HEK293 (cell line): Measurements from ENCODE around the gene PAQR5.

ENCODE experiments used
- CTCF ChIA-PET: fragments of 350-600 bp; formaldehyde crosslinking; extraction: SDS; loops from one replicate; lab custom pipeline; 2021; ENCODE audit warnings: antibody characterized with exemption; lab: Yijun Ruan, JAX
- POLR2A ChIA-PET: fragments of 300-600 bp; formaldehyde crosslinking; extraction: SDS; loops from one replicate; lab custom pipeline; 2020; ENCODE audit warnings: antibody characterized with exemption, inconsistent platforms; lab: Yijun Ruan, JAX
- H3K27ac ChIP-seq: fragments of 200-500 bp; sonication (Bioruptor generic); 2 replicates; pipeline ENCODE4 v1.5.1; 2014; ENCODE audit warnings: low read depth, low read length, control low read depth, inconsistent platforms; ENCODE audit errors: extremely low read depth
- H3K36me3 ChIP-seq, 2 experiments: fragments of 200-500 bp in 1 of 2; sonication (Bioruptor generic) in 1 of 2; 1 replicate in 1 of 2; 2 replicates in 1 of 2; pipeline ENCODE4 v1.5.1; 2014 to 2017; ENCODE audit warnings: inconsistent platforms in 2 of 2, low read length in 2 of 2; ENCODE audit not compliant: control insufficient read depth in 2 of 2, insufficient read depth in 1 of 2
- H3K4me1 ChIP-seq: fragments of 200-500 bp; sonication (Bioruptor generic); 2 replicates; pipeline ENCODE4 v1.5.1; 2014; ENCODE audit warnings: mild to moderate bottlenecking, low read length, inconsistent platforms; ENCODE audit not compliant: control insufficient read depth, insufficient read depth
- H3K4me3 ChIP-seq: 2 replicates; pipeline ENCODE4 v1.5.1; 2011; ENCODE audit warnings: low read depth, mild to moderate bottlenecking, control low read depth, low read length, moderate library complexity
- H3K9me3 ChIP-seq: fragments of 200-500 bp; sonication (Bioruptor generic); 2 replicates; pipeline ENCODE4 v1.5.1; 2014; ENCODE audit warnings: low read depth, low read length, inconsistent platforms; ENCODE audit not compliant: control insufficient read depth, insufficient read depth
- OVOL3 ChIP-seq: fragments of 450-650 bp; formaldehyde crosslinking; IDR thresholded peaks from 2 replicates; pipeline ENCODE4 v1.5.1; 2016; ENCODE audit warnings: missing biosample characterization, missing genetic modification characterization
- SETDB1 ChIP-seq: IDR thresholded peaks from one replicate; pipeline ENCODE4 v1.6.1; 2017; ENCODE audit warnings: mild to moderate bottlenecking, low read length, moderate library complexity, mixed read lengths; ENCODE audit not compliant: insufficient read length
- SP3 ChIP-seq: fragments of 450-650 bp; formaldehyde crosslinking; IDR thresholded peaks from 2 replicates; pipeline ENCODE4 v1.5.1; 2016; ENCODE audit warnings: missing biosample characterization, missing genetic modification characterization
- ZBTB17 ChIP-seq: fragments of 450-650 bp; formaldehyde crosslinking; IDR thresholded peaks from 2 replicates; pipeline ENCODE4 v1.5.1; 2016; ENCODE audit warnings: missing biosample characterization, missing genetic modification characterization
- ZFP37 ChIP-seq: fragments of 450-650 bp; formaldehyde crosslinking; IDR thresholded peaks from 2 replicates; pipeline ENCODE4 v1.5.1; 2016; ENCODE audit warnings: missing biosample characterization, missing genetic modification characterization
- ZNF112 ChIP-seq: fragments of 450-650 bp; formaldehyde crosslinking; IDR thresholded peaks from 2 replicates; pipeline ENCODE4 v1.5.0; 2017; ENCODE audit warnings: missing biosample characterization, missing genetic modification characterization
- ZNF132 ChIP-seq: fragments of 450-650 bp; formaldehyde crosslinking; IDR thresholded peaks from 2 replicates; pipeline ENCODE4 v1.5.1; 2017; ENCODE audit warnings: missing biosample characterization, missing genetic modification characterization, borderline replicate concordance
- ZNF138 ChIP-seq: fragments of 450-650 bp; formaldehyde crosslinking; IDR thresholded peaks from 2 replicates; pipeline ENCODE4 v1.5.1; 2016; ENCODE audit warnings: missing biosample characterization, missing genetic modification characterization, borderline replicate concordance
- ZNF175 ChIP-seq: fragments of 450-650 bp; formaldehyde crosslinking; IDR thresholded peaks from 2 replicates; pipeline ENCODE4 v1.5.1; 2016; ENCODE audit warnings: missing biosample characterization, missing genetic modification characterization
- ZNF2 ChIP-seq: fragments of 450-650 bp; formaldehyde crosslinking; IDR thresholded peaks from 2 replicates; pipeline ENCODE4 v1.5.1; 2016; ENCODE audit warnings: missing biosample characterization, missing genetic modification characterization
- ZNF221 ChIP-seq: fragments of 450-650 bp; formaldehyde crosslinking; IDR thresholded peaks from 2 replicates; pipeline ENCODE4 v1.5.1; 2017; ENCODE audit warnings: missing biosample characterization, missing genetic modification characterization, borderline replicate concordance
- ZNF23 ChIP-seq: fragments of 450-650 bp; formaldehyde crosslinking; IDR thresholded peaks from 2 replicates; pipeline ENCODE4 v1.5.1; 2016; ENCODE audit warnings: missing biosample characterization, missing genetic modification characterization, borderline replicate concordance
- ZNF354C ChIP-seq: fragments of 450-650 bp; formaldehyde crosslinking; IDR thresholded peaks from 2 replicates; pipeline ENCODE4 v1.5.1; 2016; ENCODE audit warnings: missing biosample characterization, missing genetic modification characterization, low read depth, borderline replicate concordance
- ZNF366 ChIP-seq: fragments of 450-650 bp; formaldehyde crosslinking; conservative IDR thresholded peaks from 2 replicates; pipeline ENCODE4 v1.5.1; 2016; ENCODE audit warnings: missing biosample characterization, missing genetic modification characterization
- ZNF416 ChIP-seq: fragments of 450-650 bp; formaldehyde crosslinking; IDR thresholded peaks from 2 replicates; pipeline ENCODE4 v1.5.1; 2016; ENCODE audit warnings: missing biosample characterization, missing genetic modification characterization
- ZNF426 ChIP-seq: fragments of 450-650 bp; formaldehyde crosslinking; IDR thresholded peaks from 2 replicates; pipeline ENCODE4 v1.5.1; 2017; ENCODE audit warnings: missing biosample characterization, missing genetic modification characterization, mild to moderate bottlenecking, inconsistent platforms, moderate library complexity
- ZNF433 ChIP-seq: fragments of 450-650 bp; formaldehyde crosslinking; IDR thresholded peaks from 2 replicates; pipeline ENCODE4 v1.5.1; 2016; ENCODE audit warnings: missing biosample characterization, missing genetic modification characterization, low read depth
- ZNF521 ChIP-seq: fragments of 450-650 bp; formaldehyde crosslinking; IDR thresholded peaks from 2 replicates; pipeline ENCODE4 v1.5.1; 2017; ENCODE audit warnings: missing biosample characterization, mild to moderate bottlenecking, missing genetic modification characterization
- ZNF571 ChIP-seq: fragments of 450-650 bp; formaldehyde crosslinking; IDR thresholded peaks from 2 replicates; pipeline ENCODE4 v1.5.0; 2017; ENCODE audit warnings: missing biosample characterization, missing genetic modification characterization
- ZNF677 ChIP-seq: fragments of 450-650 bp; IDR thresholded peaks from 2 replicates; pipeline ENCODE4 v1.5.0; 2018; ENCODE audit warnings: missing biosample characterization, mild to moderate bottlenecking, missing genetic modification characterization, moderate library complexity
- ZNF76 ChIP-seq: fragments of 450-650 bp; formaldehyde crosslinking; IDR thresholded peaks from 2 replicates; pipeline ENCODE4; 2016; ENCODE audit warnings: low read depth, missing biosample characterization, missing genetic modification characterization, borderline replicate concordance
- ZNF785 ChIP-seq: fragments of 450-650 bp; formaldehyde crosslinking; IDR thresholded peaks from 2 replicates; pipeline ENCODE4 v1.5.1; 2016; ENCODE audit warnings: missing biosample characterization, missing genetic modification characterization
- ZNF830 ChIP-seq: fragments of 450-650 bp; IDR thresholded peaks from 2 replicates; pipeline ENCODE4 v1.5.0; 2018; ENCODE audit warnings: missing biosample characterization, missing genetic modification characterization, low read depth, mild to moderate bottlenecking, moderate library complexity
- TF ChIP-seq, protein P1 (sequence below): fragments of 450-650 bp; formaldehyde crosslinking; IDR thresholded peaks from 2 replicates; pipeline ENCODE4 v1.5.1; 2016; ENCODE audit warnings: missing biosample characterization, missing genetic modification characterization
- TF ChIP-seq, protein P2 (sequence below): fragments of 450-650 bp; formaldehyde crosslinking; IDR thresholded peaks from 2 replicates; pipeline ENCODE4 v1.5.1; 2016; ENCODE audit warnings: missing biosample characterization, missing genetic modification characterization
- TF ChIP-seq, protein P3 (sequence below): fragments of 450-650 bp; formaldehyde crosslinking; IDR thresholded peaks from 2 replicates; pipeline ENCODE4 v1.5.1; 2016; ENCODE audit warnings: missing biosample characterization, missing genetic modification characterization, borderline replicate concordance
- TF ChIP-seq, protein P4 (sequence below): fragments of 450-650 bp; formaldehyde crosslinking; IDR thresholded peaks from 2 replicates; pipeline ENCODE4 v1.5.1; 2017; ENCODE audit warnings: missing biosample characterization, mild to moderate bottlenecking, missing genetic modification characterization, moderate library complexity

The PAQR5 gene

DNA sequence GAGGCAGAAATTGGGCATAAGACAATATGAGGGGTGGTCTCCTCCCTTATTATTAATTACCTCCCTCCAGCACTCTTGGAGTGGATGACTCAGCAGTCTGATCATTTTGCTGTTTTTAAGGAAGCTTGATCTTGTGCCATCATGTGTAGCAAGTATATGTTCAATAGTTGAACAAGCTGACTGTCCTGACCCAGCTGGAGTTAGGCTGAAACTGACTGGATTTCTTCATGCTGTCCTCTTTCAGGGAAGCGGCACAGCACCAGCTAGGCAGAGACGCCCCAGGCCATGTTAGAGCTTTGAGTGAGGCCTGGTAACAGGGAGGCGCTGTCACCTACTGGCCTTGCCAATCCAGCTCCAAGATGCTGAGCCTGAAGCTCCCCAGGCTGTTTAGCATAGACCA is 61.0 kb downstream of the PAQR5 start:
- no peak overlapping the region for H3K4me3 ChIP-seq
- H3K4me1 ChIP-seq = peaks cover 3% of the 10 kb centered on the region; the same call in 1 of the 2 replicates
- H3K36me3 ChIP-seq = no peaks in the 10 kb centered on the region
- no peak overlapping the region for H3K27ac ChIP-seq
- ChIA-PET POLR2A (no interaction called here), CTCF (no interaction called here)
- TF ChIP-seq ZNF138 (tag by site-specific recombination) (no peak), ZFP37 (tag by site-specific recombination) (no peak)
- TF ChIP-seq, all 188 proteins: peak for 0
- no peaks in the 10 kb centered on the region for H3K9me3 ChIP-seq

DNA sequence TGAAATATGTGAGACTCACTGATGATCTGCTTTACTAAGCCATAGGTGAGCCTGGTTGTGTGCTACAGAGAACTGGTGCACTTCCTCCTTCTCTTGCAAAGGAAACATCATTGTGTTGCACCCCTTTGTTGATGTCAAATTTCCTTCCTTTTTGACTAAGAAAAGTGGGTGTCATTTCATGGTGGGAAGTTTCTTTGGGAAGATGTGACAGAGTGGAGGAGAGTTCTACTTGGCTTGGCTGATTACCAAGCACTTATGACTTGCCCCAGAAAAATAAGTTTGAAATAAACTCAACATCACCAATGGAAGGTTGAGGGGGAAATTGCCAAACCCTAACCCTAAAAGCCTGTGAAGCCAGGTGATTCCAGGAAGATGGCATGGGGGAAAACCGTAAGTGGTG is 61.9 kb downstream of the PAQR5 start:
- H3K4me3 ChIP-seq = no peak overlapping the region
- CTCF ChIA-PET = interaction anchor here (0.6 to 1.0 kb wide), 2 partner anchors 34 to 77 kb away, joined by 3 read pairs; no protein-coding TSS in a partner anchor

DNA sequence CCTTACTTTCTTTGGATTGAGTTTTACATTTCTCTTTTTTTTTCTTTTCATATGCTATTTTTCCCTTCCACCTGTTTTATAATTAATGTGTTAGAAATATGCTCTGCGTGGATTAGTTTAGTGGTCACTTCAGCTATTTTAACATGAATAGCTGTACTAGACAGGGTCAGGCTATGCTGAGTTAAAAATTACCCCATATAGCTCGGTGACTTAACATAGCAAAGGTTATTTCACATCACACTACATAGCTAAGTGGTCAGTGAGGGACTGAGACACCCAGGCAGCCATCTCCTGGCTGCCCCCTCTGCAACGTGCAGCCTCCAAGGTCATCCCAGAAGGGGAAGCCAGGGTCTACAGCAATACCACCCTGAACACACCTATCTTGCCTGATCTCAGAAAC is 68.5 kb downstream of the PAQR5 start:
- ChIA-PET CTCF (no interaction called here), POLR2A (no interaction called here)
- Histone ChIP-seq H3K4me3 (no peak overlapping the region), H3K36me3 (no peaks in the 10 kb centered on the region), H3K27ac (no peak overlapping the region), H3K4me1 (no peaks in the 10 kb centered on the region), H3K9me3 (no peaks in the 10 kb centered on the region)
- TF ChIP-seq ZNF76 (no peak), ZFP37 (tag by site-specific recombination) (no peak), ZNF571 (tag by site-specific recombination) (no peak), ZNF2 (tag by site-specific recombination) (no peak), SETDB1 (no peak), ZNF416 (no peak), ZNF175 (tag by site-specific recombination) (no peak), ZNF426 (tag by site-specific recombination) (no peak), ZNF830 (tag by site-specific recombination) (no peak), ZNF785 (tag by site-specific recombination) (no peak), ZNF366 (no peak)
- TF ChIP-seq, protein P1, sequence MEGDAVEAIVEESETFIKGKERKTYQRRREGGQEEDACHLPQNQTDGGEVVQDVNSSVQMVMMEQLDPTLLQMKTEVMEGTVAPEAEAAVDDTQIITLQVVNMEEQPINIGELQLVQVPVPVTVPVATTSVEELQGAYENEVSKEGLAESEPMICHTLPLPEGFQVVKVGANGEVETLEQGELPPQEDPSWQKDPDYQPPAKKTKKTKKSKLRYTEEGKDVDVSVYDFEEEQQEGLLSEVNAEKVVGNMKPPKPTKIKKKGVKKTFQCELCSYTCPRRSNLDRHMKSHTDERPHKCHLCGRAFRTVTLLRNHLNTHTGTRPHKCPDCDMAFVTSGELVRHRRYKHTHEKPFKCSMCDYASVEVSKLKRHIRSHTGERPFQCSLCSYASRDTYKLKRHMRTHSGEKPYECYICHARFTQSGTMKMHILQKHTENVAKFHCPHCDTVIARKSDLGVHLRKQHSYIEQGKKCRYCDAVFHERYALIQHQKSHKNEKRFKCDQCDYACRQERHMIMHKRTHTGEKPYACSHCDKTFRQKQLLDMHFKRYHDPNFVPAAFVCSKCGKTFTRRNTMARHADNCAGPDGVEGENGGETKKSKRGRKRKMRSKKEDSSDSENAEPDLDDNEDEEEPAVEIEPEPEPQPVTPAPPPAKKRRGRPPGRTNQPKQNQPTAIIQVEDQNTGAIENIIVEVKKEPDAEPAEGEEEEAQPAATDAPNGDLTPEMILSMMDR (tag by site-specific recombination) = no peak
- TF ChIP-seq, protein P2, sequence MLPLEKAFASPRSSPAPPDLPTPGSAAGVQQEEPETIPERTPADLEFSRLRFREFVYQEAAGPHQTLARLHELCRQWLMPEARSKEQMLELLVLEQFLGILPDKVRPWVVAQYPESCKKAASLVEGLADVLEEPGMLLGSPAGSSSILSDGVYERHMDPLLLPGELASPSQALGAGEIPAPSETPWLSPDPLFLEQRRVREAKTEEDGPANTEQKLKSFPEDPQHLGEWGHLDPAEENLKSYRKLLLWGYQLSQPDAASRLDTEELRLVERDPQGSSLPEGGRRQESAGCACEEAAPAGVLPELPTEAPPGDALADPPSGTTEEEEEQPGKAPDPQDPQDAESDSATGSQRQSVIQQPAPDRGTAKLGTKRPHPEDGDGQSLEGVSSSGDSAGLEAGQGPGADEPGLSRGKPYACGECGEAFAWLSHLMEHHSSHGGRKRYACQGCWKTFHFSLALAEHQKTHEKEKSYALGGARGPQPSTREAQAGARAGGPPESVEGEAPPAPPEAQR = no peak

More for the DNA sequence above, 61.9 kb downstream of the PAQR5 start:
- POLR2A ChIA-PET = no interaction called here
- peaks cover 3% of the 10 kb centered on the region; the same call in 1 of the 2 replicates for H3K4me1 ChIP-seq
- H3K9me3 ChIP-seq = no peaks in the 10 kb centered on the region
- H3K36me3 ChIP-seq = no peaks in the 10 kb centered on the region
- TF ChIP-seq ZNF112 (tag by site-specific recombination) (no peak), SP3 (tag by site-specific recombination) (no peak), ZNF132 (tag by site-specific recombination) (no peak), ZNF677 (tag by site-specific recombination) (no peak), ZNF433 (tag by site-specific recombination) (no peak), OVOL3 (no peak), ZNF354C (no peak), ZNF23 (no peak), ZNF521 (tag by site-specific recombination) (no peak), ZNF221 (tag by site-specific recombination) (no peak), ZBTB17 (tag by site-specific recombination) (no peak)
- TF ChIP-seq, protein P3, sequence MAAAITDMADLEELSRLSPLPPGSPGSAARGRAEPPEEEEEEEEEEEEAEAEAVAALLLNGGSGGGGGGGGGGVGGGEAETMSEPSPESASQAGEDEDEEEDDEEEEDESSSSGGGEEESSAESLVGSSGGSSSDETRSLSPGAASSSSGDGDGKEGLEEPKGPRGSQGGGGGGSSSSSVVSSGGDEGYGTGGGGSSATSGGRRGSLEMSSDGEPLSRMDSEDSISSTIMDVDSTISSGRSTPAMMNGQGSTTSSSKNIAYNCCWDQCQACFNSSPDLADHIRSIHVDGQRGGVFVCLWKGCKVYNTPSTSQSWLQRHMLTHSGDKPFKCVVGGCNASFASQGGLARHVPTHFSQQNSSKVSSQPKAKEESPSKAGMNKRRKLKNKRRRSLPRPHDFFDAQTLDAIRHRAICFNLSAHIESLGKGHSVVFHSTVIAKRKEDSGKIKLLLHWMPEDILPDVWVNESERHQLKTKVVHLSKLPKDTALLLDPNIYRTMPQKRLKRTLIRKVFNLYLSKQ (tag by site-specific recombination) = no peak
- TF ChIP-seq, protein P4, sequence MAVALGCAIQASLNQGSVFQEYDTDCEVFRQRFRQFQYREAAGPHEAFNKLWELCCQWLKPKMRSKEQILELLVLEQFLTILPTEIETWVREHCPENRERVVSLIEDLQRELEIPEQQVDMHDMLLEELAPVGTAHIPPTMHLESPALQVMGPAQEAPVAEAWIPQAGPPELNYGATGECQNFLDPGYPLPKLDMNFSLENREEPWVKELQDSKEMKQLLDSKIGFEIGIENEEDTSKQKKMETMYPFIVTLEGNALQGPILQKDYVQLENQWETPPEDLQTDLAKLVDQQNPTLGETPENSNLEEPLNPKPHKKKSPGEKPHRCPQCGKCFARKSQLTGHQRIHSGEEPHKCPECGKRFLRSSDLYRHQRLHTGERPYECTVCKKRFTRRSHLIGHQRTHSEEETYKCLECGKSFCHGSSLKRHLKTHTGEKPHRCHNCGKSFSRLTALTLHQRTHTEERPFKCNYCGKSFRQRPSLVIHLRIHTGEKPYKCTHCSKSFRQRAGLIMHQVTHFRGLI = no peak
- TF ChIP-seq, all 188 proteins: peak for 0
- H3K27ac ChIP-seq = no peak overlapping the region
